NK-92 treated with Interleukin-12 subunit alpha and Interleukin-12 subunit beta, amount 100 ng/mL, for 24 hours (cell line): ENCODE data around the gene XAB2.
"Not testable (repeated sequence)": the region's sequence is repeated elsewhere in the genome, so short reads cannot be mapped to it uniquely, and the experiment has no call there.

ENCODE experiments used
- DNase-seq: peaks from one replicate; lab custom pipeline; 2025; lab: John Stamatoyannopoulos, UW

The XAB2 gene

DNA sequence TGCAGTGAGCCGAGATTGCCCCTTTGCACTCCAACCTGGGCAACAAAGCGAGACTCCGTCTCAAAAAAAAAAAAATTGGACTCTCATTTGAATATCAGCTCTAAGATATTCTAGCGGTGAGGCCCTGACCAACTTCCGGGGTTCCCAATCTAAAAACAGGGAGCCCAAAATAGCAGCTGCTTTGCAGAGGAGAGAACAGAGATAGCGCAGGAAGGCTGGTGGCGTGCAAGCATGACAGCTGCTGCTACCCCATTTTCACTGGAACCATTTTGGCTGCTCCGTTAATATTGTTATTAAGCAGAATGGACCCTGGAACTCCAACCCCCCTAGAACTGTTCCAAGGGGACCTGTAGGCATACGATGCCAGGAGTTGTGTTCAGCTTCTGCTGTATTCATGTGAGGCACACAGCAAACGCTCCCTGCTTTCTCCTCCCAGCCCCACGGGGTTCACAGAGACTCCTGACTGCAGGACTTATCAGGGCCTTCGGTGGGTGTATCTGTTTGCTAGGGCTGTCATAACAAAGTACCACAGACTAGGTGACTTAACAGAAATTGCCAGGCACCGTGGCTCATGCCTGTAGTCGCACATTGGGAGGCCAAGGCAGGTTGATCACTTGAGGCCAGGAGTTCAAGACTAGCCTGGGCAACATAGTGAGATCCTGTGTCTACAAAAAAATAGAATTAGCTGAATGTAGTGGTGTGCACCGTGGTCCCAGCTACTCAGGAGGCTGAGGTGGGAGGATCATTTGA lies 19.1 kb upstream of the XAB2 start:
- DNase-seq: no peak

DNA sequence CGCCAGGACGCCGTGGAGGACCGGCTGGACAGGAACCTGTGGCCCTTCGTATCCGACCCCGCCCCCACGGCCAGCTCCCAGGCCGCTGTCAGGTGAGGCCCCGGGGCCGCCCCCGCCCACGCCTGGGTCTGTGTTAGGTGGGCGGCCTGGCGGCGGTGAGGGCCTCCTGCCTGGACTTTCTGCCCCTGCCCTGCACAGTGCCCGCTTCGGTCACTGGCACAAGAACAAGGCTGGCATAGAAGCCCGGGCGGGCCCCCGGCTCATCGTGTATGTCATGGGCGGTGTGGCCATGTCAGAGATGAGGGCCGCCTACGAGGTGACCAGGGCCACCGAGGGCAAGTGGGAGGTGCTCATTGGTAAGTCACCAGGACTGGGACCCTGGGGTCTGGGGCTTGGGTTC lies 17.8 kb upstream of the XAB2 start:
- DNase-seq: no peak

DNA sequence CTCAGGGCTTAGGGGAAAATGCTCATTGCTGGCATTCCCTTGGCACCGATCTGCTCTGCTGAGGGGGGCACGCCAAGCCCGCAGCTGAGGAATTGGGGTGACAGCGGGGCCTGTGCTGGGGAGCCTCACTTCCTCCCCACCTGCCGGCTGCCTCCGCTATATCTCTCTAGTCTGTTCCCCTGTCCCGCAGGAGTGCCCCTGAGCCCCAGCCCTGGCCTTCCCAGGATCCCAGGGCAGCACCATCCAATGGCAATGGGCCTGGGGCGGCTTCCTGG lies 17.0 kb upstream of the XAB2 start:
- DNase-seq: no peak

DNA sequence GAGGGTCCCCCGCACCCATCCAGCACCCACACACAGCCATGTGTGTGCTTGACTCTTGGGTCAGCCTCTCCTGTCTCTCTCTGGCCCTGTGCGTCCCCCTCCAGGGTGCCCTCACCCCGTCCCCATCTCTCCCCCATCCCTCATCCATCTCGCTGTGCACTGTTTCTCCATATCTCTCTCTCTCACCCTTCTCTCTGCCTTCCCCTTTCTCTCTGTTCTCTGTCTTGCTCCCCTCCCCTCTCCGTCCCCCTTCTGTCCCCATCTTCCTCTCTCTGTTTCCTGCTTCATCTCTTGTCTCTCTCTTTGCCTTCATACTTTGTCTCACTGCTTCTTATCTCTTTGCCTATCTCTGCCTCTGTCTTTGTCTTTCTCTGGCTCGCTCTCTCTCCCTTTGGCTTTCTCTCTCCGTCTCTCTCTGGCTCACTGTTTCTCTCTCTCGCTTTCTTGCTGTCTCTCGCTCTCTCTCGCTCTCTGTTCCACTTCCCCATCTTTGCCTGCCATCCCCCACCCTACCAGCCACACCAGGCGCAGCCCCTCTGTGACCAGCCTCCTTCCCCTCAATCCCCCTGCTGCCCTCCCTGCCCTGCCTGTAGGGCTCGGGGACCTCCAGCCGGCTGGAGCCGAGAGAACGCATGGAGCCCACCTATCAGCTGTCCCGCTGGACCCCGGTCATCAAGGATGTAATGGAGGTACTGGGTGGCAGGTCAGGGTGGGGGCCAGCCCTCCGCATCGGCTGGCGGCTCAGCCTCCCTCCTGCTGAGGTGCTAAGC lies 16.5 kb upstream of the XAB2 start:
- no peak for DNase-seq

DNA sequence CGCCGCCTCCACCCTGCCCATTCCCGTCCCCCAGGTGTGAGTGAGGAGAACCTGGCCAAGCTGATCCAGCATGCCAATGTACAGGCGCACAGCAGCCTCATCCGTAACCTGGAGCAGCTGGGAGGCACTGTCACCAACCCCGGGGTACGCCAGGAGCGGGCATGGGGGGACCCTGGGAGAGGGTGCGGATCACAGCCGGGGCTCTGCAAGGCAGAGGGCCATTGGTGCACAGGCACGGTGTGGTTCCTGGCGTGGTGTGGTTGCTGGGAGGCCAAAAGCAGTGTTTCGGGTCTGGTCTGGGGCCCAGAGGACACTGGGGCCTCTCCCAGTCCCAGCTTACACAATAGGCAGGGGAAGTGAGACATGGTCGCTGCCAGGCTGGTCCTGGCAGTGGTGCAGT lies 15.8 kb upstream of the XAB2 start:
- DNase-seq: no peak

DNA sequence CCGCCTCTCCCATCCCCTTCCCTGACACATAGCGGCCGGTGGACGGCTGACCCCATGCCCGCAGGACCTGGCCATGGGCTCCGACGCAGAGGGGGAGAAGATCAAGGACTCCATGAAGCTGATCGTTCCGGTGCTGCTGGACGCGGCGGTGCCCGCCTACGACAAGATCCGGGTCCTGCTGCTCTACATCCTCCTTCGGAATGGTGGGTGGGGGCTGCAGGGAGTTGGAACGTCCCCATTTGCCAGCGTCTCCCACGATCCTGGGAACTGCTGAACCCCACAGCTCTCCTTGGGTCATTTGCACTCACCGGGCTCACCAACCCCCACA lies 15.2 kb upstream of the XAB2 start:
- DNase-seq: no peak

DNA sequence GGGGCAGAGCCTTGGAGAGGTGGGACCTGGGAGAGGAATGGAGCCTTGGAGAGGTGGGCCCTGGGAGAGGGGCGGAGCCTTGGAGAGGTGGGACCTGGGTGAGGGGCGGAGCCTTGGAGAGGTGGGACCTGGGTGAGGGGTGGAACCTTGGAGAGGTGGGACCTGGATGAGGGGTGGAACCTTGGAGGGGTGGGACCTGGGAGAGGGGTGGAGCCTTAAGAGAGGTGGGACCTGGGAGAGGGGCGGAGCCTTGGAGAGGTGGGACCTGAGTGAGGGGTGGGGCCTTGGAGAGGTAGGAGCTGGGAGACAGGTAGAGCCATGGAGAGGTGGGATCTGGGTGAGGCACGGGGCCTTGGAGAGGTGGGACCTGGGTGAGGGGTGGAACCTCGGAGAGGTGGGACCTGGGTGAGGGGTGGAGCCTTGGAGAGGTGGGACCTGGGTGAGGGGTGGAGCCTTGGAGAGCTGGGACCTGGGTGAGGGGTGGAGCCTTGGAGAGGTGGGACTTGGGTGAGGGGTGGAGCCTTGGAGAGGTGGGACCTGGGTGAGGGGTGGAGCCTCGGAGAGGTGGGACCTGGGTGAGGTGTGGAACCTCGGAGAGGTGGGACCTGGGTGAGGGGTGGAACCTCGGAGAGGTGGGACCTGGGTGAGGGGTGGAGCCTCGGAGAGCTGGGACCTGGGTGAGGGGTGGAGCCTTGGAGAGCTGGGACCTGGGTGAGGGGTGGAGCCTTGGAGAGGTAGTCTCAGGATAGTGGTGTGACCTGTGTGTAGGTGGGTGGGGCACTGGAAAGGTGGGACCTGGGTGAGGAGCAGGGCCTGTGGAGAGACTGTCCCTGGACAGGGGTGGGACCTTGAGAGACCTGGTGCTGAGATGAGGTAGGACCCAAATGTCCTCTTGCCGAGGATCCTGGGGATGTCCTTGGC lies 14.5 kb upstream of the XAB2 start:
- DNase-seq: not testable (repeated sequence)

DNA sequence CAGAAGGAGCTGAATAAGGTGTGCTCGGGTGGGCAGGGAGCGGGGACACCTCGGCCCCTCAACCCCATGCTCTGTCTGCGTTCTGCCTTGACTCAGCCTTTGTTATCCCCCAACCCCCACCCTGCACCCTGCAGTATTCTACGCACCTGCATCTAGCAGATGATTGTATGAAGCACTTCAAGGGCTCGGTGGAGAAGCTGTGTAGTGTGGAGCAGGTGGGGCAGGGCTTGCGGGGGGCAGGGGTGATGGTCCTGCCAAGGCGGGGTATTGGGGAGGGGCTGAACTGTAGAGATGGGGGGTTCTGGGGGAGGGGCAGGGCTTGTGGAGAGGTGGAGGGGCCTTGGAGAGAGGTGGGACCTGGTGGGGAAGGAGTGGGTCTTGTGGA lies 13.7 kb upstream of the XAB2 start:
- no peak for DNase-seq

DNA sequence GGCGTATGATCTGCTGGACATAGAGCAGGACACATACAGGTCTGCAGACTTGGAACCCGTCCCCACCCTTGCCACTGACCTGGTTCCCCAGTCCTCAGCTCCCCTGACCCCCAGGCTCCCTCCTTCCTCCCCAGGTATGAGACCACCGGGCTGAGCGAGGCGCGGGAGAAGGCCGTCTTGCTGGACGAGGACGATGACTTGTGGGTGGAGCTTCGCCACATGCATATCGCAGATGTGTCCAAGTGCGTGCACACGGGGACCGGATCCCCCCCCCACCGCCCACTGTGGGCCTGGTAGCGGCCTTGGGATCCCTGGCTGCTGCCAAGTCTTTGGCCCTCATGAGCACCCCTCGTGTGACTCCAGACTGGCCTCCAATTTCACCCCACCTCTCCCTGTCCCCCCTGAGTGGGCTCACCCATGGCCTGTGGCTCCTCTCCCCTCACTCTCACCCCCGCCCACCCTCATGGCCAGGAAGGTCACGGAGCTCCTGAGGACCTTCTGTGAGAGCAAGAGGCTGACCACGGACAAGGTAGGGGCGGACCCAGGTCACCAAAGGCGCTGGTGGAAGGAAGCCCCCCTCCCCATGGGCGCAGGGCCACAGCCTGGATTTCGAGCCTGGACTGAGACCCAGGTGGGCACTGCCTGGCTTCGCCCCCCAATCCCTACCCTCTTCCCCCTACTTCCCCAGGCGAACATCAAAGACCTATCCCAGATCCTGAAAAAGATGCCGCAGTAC lies 13.1 kb upstream of the XAB2 start:
- no peak for DNase-seq

DNA sequence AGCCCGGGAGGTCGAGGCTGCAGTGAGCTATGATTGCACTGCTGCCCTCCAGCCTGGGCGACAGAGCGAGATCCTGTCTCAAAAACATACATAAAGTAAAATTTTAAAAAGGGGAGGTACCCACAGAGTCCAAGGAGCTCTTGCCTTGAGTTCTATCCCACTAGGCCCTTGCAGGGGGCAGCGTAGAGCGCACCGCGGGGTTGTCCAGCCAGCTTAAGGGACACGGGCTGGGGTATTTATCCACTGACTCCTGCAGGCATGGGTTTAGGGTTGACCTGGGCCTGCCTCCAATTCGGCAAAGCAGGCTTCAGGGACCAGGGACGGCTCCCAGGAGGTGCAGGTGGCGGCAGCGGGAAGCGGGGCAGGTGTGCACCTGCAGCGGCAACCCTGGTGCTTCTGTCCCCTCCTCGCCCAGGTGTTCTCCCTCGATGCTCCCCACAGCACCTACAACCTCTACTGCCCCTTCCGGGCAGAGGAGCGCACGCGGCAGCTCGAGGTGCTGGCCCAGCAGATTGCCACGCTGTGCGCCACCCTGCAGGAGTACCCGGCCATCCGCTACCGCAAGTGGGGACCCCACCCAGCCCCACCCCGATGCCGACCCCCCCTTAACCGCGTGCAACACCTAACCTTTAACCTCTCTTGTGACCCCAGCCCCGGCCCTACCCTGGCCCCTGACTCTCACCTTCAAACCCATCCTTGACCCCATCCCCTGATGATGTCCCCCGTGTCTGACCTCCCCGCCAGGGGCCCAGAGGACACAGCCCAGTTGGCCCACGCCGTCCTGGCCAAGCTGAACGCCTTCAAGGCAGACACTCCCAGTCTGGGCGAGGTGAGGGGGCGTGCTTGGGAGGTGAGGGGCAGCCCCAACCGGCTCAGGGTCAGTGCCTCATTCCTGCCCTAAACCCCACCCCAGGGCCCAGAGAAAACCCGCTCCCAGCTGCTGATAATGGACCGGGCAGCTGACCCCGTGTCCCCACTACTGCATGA lies 12.2 kb upstream of the XAB2 start:
- no peak for DNase-seq

DNA sequence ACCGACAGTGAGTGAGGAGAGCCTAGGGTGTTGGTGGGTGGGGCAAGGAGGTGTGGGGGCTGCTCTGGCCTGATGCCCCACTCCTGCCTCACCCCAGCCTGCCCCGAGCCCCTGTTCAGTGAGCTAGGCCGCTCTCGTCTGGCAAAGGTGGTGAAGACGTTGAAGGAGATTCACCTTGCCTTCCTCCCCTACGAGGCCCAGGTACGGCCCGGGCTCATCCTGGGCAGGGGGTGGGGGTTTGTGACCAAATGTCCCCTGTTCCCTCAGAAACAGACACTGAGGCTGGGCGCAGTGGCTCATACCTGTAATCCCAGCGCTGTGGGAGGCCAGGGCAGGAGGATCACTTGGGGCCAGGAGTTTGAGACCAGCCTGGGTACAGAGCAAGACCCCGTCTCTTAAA lies 11.5 kb upstream of the XAB2 start:
- DNase-seq: no peak

DNA sequence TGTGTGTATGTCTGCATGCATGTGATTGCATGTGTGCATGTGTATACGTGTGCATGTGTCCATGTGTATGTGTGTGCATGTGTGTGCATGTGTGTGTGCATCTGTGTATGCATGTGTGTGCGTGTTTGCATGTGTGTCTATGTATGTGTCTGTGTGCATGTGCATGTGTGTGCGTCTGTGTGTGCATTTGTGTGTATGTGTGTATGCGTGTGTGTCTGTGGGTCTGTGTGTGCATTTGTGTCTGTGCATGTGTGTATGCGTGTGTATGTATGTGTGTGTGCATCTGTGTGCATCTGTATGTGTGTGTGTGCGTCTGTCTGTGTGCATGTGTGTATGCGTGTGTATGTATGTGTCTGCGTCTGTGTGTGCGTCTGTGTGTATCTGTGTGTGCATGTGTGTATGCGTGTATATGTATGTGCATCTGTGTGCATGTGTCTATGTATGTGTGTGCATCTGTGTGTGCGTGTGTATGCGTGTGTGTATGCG lies 10.6 kb upstream of the XAB2 start:
- no peak for DNase-seq

DNA sequence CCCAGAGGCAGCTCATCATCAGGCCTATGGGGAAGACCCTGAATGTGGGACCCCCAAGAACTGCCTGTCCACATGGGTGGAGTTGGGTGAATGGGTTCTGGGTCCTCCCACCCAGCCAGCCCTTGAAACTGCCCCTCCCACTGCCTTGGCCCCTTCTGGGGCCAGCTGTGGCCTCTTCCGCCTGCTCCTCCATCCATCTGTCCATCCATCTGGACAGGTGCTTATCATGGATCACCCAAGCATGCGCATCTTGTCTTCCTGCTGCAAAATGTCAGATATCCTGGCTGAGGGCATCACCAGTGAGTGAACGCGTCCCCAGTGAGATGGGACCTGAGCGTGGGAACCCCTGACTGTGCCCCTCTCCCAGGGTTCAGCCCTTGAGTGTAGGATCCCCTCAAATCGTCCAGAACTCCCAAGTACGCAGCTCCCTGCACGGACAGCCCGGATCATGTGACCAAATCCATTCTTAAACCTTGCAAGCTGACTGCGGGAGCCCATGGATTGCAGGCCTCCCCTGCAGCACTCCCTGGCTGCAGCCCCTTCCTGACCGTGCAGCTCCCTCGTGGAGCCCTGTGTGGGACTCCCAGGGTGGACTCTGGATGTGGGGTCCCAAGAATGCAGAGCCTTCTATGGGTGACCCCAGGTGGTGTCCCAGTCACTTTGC lies 9.6 kb upstream of the XAB2 start:
- DNase-seq: no peak

DNA sequence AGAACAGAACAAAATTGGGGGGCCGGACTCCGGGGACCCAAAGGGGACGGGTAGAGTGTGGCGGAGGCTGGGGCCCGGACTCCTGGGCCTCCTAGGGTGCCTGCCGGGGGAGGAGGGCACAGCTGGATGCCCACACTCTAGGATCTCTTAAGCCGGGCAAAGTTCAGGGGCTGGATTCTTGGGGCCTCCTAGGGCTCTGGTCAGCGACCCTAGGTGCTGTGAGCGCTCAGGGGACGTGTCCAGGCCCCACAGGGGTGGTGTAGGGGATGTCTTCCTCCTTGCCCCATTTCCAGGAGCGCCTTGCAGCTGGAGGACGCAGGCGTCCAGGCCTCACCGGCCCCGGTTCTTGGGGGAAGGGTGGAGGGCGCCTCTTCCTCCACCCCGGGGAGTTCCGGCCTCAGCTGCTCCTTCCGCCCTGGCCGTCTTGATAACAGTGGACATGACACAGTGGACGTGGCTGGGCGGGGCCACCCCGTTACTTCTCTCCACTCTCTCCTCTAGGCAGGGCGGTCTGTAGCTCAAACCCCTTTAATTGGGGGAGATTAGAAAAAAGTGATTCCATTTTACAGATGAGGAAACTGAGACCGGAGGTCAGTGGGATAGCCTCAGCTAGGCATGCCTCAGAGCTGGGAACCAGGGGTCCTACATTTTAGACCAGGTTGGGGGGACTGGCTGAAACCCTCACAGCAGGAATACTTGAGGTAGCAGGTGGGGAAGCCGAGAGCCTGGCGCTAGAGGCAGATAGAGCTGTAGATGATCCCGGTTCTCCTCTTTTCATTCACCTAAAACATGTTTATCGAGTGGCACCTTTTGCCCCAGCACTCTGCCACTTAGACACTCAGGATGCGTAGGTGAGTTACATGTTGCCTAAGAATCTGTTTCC lies 8.3 kb upstream of the XAB2 start:
- DNase-seq: no peak

DNA sequence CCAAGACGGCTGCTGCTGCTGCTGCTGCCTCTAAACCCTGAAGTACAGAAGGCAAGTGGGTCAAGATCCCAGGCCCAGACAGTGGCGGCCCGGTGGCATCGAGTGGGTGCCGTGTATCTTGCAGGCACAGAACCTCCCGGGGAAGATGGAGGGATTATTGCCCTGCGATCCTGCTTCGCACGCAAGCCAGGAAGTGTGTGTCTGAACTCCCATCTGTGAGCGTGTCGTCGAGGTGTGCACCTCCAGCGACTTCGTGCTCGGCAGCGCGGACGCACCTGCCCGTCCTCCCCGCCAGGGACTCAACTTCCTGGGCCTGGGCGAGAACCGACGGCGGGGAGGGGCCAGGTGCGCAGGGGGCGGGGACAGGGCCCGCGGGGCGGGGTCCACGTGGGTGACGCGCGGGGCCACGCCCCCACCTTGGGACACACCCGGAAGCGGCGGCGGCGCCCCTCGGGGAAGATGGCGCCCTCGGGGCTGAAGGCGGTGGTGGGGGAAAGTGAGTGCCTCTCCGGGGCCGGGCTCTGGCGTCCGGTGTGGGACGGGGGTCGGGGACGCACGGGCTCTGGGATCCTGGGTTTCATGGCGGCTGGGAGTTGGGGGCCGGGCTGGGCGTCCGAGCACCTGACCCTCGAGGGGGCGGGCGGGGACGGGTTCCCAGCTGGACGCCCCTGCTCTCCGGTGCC lies 7.5 kb upstream of the XAB2 start, which contains the start of gene STXBP2:
Gene STXBP2, plus strand, starts transcription at position 420 of the 683 bp plus-strand sequence. Its CDS starts 40 bp downstream, at position 460.
- DNase-seq: peak; percentile 64

DNA sequence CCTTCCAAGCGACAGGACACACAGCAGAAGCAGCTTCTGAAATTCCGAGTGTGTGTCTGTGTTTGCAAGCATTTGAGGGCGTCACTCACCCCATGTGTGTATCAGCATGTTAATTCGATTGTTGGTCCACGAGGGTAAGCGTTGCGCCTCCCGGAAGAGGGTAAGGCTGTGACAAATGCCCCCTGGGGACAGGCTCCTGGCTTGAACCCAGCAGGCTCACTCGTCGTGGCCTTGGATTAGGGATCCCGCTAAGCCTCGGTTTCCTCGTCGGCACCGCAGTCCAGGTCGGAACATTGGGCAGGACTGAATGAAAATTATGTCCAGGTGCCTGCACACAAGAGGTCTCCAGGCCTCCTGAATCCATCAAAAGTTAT lies 7.0 kb upstream of the XAB2 start:
- DNase-seq: no peak

DNA sequence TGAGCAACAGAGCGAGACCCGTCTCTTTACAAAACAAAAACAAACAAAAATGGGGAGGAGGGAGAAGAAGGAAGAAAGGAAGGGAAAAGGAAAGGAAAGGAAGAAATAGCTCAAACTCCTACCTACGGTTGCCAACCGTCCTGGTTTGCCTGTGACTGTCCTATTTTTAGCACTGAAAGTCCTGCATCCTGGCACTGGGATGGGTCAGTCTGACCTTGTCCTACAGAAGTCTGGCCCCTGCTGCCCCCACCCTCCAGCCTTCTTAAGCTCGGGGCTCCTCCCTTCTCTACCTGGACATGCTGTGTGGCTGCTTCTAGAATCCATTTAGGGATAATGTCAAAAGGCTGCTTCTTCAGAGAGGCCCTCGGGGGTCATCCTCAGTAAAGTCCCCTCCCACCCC lies 6.3 kb upstream of the XAB2 start:
- DNase-seq: no peak

DNA sequence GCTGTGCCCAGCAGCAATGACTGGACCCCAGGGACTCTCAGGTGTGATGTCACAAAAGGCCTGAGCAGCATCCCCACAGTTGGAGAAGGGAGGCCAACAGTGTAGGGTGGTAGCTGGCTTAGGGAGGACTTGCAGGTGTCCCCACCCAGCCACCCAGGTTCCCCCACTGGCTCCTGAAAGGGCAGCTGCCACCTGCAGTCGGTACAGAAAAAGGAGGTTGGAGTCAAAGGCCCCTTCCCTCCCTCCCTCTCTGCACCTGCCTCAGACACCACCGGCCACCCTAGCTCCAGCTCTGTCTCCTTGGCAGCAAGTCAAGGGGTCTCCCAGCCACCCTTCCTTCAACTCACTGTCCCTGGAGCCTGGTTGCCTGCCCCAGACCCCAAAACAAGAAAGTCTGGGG lies 4.4 kb upstream of the XAB2 start, which contains the start of gene PCP2:
Gene PCP2, minus strand, starts transcription at position 22 of the 400 bp plus-strand sequence. CDS start 262 bp downstream, outside the sequence.
- no peak for DNase-seq
